Adrenal gland (tissue), 5 donors: ENCODE results near the gene SYT1.

ENCODE experiments used
- POLR2A ChIP-seq, 2 donors: fragments of 450-650 bp; IDR thresholded peaks; one replicate each; pipeline ENCODE4 v1.6.1; 2017; ENCODE audit warnings: antibody characterized with exemption in 2 of 2, mild to moderate bottlenecking in 2 of 2, moderate library complexity in 1 of 2
- TF ChIP-seq, protein P1 (sequence below), 6 experiments: fragments of 450-650 bp in 4 of 6; fragments of 200-600 bp in 2 of 6; sonication (generic) in 1 of 6; IDR thresholded peaks; 1 replicate in 5 of 6; 2 replicates in 1 of 6; pipeline versions ENCODE4 v1.5.1 to v1.8.0; 2016 to 2021; ENCODE audit warnings: antibody characterized with exemption in 6 of 6, mild to moderate bottlenecking in 2 of 6, moderate library complexity in 1 of 6
- donor health status: DM: no; HTN: no; CAD: no.

DNA sequence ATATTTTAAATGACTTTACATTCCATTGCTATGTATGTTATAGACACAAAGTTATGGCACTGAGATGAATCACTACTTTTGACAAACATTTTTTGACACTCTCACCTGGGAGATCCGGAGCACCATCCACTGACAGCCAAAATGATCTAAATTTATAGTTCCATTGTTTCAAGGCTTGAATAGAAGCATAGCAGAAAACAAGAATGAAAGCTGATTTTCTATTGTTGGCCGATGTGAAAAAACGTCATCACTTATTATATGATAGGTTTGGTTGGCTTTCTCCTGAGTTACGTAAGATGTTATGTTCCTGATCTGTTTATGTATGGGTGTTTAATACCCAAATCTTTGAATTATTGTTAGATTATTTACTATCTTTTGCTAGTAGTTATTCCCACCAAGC is 520.0 kb downstream of the SYT1 start:
- TF ChIP-seq, protein P1, sequence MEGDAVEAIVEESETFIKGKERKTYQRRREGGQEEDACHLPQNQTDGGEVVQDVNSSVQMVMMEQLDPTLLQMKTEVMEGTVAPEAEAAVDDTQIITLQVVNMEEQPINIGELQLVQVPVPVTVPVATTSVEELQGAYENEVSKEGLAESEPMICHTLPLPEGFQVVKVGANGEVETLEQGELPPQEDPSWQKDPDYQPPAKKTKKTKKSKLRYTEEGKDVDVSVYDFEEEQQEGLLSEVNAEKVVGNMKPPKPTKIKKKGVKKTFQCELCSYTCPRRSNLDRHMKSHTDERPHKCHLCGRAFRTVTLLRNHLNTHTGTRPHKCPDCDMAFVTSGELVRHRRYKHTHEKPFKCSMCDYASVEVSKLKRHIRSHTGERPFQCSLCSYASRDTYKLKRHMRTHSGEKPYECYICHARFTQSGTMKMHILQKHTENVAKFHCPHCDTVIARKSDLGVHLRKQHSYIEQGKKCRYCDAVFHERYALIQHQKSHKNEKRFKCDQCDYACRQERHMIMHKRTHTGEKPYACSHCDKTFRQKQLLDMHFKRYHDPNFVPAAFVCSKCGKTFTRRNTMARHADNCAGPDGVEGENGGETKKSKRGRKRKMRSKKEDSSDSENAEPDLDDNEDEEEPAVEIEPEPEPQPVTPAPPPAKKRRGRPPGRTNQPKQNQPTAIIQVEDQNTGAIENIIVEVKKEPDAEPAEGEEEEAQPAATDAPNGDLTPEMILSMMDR (IDR thresholded peaks at IDR 0.05), result no peak
- no peak for TF ChIP-seq POLR2A (IDR thresholded peaks at IDR 0.05)
